Measurements from ENCODE around the gene NEDD4.
A peak's percentile ranks its signal among the peaks of the same experiment; 100 is the strongest.
"Not testable (repeated sequence)": the region's sequence is repeated elsewhere in the genome, so short reads cannot be mapped to it uniquely, and the experiment has no call there.

NEDD4 gene

GRCh38 chr15:55789066-55789660 lies 204.2 kb downstream of the NEDD4 start:
- no peak overlapping the region for H3K4me3 ChIP-seq (ENCODE audit: low read depth, low read length)
- DNase-seq (ENCODE audit: low read depth) = no peak
- TF ChIP-seq CTCF (IDR thresholded peaks at IDR 0.05; ENCODE audit: low read depth, low read length, missing control alignments) = peak; percentile 79

GRCh38 chr15:55786341-55786740 lies 207.1 kb downstream of the NEDD4 start:
- DNase-seq (ENCODE audit: low read depth) = no peak
- H3K4me3 ChIP-seq (ENCODE audit: low read depth, low read length) = no peak overlapping the region
- no peak for TF ChIP-seq CTCF (IDR thresholded peaks at IDR 0.05; ENCODE audit: low read depth, low read length, missing control alignments)

GRCh38 chr15:55785593-55785992 lies 207.8 kb downstream of the NEDD4 start:
- not testable (repeated sequence) for DNase-seq (ENCODE audit: low read depth); H3K4me3 ChIP-seq (ENCODE audit: low read depth, low read length)

- DNase-seq (ENCODE audit: low read depth) = no peak
- no peak for TF ChIP-seq CTCF (IDR thresholded peaks at IDR 0.05; ENCODE audit: low read depth, low read length, missing control alignments)
- H3K4me3 ChIP-seq (ENCODE audit: low read depth, low read length) = no peak overlapping the region
These were observed 209.1 kb downstream of the NEDD4 start for GRCh38 chr15:55784286-55784685.

GRCh38 chr15:55782901-55783300 lies 210.5 kb downstream of the NEDD4 start:
- DNase-seq (ENCODE audit: low read depth) = no peak
- no peak overlapping the region for H3K4me3 ChIP-seq (ENCODE audit: low read depth, low read length)
- no peak for TF ChIP-seq CTCF (IDR thresholded peaks at IDR 0.05; ENCODE audit: low read depth, low read length, missing control alignments)

- no peak overlapping the region for H3K4me3 ChIP-seq (ENCODE audit: low read depth, low read length)
- no peak for DNase-seq (ENCODE audit: low read depth)
- TF ChIP-seq CTCF (IDR thresholded peaks at IDR 0.05; ENCODE audit: low read depth, low read length, missing control alignments) = no peak
These were observed 213.1 kb downstream of the NEDD4 start for GRCh38 chr15:55780292-55780691.

- DNase-seq (ENCODE audit: low read depth) = no peak
- H3K4me3 ChIP-seq (ENCODE audit: low read depth, low read length) = no peak overlapping the region
- TF ChIP-seq CTCF (IDR thresholded peaks at IDR 0.05; ENCODE audit: low read depth, low read length, missing control alignments) = no peak
These were observed 214.5 kb downstream of the NEDD4 start for GRCh38 chr15:55778932-55779331.
